ENCODE data around the gene HBS1L.

Gene HBS1L

DNA sequence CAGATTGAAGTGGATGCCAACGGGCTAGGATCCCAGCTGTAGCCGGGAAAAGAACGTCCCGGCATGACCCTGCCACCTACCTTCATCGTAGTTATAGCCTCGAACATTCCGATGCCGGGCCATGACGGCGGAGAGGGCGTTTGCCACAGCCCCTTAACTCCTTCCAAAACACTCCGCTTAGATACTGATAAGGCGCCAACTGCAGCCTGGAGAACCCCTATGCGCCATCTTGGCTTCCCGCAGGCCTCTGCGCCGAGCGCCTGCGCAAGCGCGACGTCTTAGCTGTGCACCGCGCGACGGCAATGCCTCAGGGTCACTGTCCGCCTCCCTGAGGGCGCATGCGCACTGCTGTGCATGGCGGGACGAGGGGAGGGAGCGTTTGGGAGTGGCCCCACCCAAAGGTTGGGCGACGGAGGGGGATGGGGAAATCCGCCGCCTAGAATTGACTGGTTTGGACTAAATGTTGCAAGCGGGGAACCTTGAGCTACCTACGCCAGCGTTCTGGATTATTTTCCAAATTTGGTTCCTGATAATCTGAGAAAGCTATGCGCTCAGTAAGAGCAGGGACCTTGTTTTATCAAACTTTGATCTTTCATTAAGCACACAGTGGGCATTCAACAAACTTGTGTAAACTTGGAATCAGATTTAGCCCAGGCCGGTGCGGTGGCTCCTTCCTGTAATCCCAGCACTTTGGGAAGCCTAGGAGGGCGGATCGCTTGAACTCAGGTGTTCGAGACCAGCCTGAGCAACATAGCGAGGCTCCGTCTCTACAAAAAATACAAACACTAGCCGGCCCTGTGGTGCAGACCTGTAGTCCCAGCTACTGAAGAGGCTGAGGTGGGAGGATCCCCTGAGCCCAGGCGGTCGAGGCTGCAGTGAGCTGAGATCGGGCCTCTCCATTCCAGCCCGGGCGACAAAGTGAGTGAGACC, at the start of gene HBS1L:
HBS1L (minus strand) TSS at position 254 of the 930 bp plus-strand sequence; CDS start at position 123, 131 bp downstream.
- DNase-seq = peak; percentile 99

- no peak for DNase-seq
These were observed 49.6 kb upstream of the HBS1L start for GRCh38 chr6:135104199-135104598.

DNA sequence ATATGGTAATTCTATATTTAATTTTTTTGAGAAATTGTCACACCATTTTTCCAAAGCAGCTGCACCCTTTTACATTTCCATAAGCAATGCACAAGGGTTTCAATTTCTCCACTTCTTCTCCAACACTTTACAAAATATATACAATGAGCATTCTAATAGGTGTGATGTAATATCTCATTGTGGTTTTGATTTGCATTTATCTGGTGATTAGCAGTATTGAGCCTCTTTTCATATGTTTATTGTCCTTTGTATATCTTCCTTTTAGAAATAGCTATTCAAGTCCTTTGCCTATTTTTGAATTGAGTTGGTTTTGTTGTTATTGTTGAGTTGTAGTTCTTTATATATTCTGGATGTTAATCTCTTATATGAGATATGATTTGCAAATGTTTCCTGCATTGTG, 47.6 kb upstream of the HBS1L start:
- DNase-seq = no peak

GRCh38 chr6:135097172-135097571, 42.5 kb upstream of the HBS1L start:
- no peak for DNase-seq

DNA sequence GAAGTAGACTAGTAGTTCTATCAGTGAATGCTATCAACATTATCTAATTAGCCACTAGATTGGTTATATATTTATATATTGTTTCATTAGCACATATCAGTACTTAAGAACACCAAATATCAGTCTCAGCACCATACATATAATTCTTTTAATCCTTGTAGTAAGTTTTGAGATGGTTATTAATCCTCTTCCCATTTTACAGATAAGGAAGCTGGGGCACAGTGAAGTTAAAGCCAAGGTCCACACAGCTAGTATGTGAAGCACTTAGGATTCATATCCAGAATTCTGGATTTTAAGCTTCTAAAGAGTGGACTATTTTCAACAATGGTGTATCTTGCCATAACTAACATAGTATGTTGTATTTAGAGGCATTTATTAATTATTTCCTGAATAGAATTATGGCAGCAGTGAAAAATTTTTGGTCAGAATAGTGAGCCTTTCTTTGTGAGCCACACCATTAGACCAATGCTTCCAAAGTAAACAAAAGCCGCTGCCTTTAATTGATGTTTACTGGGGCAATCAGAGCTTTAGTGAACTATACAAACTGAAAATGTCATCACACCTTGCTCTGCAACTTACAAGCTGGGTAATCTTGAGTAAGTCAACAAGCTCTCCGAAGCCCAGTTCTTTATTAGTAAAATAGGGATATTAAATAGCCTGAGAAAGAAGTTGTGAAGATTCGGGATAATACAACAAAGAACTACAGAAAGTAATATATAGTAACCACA, 41.9 kb upstream of the HBS1L start:
- no peak for DNase-seq

GRCh38 chr6:135095716-135096115, 41.1 kb upstream of the HBS1L start:
- DNase-seq = no peak

DNA sequence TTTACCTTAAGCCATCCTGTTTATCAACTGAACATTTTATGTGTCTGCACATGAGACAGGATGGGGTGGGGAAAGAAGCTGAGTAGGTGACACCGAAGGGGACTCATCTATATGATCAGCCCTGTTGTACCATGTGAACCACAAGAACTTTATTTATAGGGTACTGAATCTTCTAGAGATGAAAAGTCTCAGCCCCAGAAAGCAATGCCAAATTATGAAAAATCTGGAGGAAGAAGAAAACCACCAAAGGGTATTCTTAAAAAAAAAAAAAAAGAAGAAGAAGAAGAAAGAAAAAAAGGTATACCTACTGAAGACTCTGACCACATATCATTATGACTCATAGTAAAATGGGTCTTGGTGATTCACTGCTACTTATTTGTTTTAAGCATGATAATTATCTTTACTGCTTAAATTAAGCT, 39.8 kb upstream of the HBS1L start:
- DNase-seq = no peak

- no peak for DNase-seq
These were observed 39.0 kb upstream of the HBS1L start for GRCh38 chr6:135093578-135093977.

DNA sequence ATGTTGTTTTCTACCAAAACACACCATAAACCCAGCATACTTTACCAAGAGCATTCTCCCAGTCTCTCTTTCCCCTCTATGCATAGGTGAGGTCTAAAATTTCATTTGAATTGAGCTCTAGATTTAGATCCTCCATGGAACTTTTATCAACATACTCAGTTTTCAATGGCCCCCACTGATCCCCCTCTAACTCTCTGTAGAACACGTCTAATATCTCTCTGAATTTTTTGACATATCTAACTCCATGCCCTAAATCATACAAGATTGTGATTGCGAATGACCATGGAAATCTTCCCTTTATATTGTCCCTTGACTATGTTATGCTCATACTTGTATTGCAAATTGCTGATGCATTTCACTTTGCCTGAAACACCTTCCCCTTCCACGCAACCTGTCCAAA, 38.1 kb upstream of the HBS1L start:
- DNase-seq = no peak

GRCh38 chr6:135090819-135091218, 36.2 kb upstream of the HBS1L start:
- no peak for DNase-seq

DNA sequence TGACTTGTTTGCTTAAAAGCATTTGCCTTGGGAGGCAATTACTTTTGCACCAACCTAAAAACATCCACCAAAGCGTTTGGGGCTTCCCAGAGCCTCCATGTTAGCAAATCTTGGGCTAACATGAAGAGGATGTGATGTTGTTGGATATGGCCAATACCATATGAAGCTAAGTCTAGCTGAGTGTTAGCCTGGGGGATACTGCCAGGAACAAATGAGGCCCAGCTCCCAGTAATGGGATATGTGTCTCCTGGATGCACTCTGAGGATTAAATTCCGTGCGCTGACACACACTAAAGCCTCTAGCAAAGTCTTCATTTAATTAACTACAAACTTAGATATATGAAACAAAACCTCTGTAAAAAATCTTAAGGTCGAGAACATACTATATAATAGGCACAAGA, 35.3 kb upstream of the HBS1L start:
- no peak for DNase-seq

- DNase-seq = peak; percentile 83 to 89
These were observed 34.5 kb upstream of the HBS1L start for GRCh38 chr6:135088818-135089809.

GRCh38 chr6:135088281-135088680, 33.7 kb upstream of the HBS1L start:
- peak in 1 of 2 experiments; percentile 15 for DNase-seq

- no peak for DNase-seq
These were observed 33.2 kb upstream of the HBS1L start for GRCh38 chr6:135087803-135088202.

- no peak for DNase-seq
These were observed 32.8 kb upstream of the HBS1L start for GRCh38 chr6:135087403-135087802.

DNA sequence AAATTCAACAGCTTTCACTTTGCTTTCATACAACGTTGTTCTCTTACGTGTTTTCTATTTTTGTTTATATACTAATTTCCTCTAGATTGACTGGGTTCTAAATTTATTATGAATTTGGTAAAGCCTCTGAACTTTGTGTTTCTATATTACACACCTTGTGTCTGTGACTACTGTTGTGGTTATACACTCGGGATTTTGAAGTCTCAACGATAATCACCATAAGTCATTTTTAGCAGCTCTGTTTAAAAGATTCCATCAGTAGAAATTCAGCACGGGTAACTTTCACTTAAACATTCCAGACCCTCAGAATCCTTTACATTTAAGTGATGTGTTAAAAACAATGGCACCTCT, 31.8 kb upstream of the HBS1L start:
- no peak for DNase-seq

GRCh38 chr6:135085700-135086413, 31.2 kb upstream of the HBS1L start:
- no peak for DNase-seq

GRCh38 chr6:135084916-135085269, 30.3 kb upstream of the HBS1L start:
- DNase-seq = no peak

DNA sequence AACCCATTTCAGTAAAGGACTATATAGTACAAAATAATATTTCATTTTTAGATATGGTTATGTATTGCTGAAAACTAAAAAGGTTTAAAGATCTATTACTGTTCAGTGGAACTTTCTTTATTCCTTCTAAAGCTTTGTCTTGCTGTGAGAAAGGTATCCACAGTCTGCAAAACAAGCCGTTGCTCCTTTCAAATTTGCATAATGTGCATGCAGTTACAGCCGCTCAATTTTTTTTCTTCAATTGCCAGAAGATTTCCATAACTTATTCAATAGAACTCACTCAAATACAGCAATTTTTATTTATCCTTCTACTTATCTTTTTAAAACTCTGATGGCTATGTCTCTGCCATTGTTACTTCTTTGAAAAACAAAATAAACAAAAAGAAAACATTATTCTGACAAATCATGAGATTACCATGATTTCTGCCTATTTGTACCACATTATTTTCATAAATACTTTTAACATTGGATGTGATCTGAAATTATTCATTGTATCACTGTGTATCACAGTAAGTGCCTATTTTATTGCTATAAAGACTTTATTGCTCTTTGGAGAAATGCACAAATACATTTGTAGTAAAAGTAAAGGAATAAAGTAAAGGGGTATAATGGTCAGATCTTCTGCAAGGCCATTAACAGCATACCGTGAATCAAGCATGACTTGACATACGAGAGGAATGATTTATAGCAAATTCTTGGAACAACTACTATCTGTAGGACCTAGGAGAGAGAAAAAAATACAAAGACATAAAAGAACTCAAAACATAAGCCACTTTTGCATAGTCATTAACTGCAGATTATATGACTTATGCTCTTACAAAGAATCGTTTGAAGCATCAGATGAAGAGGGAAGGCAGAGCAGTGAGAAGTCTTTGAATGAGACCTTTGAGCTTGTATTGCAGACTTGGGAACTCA, 29.6 kb upstream of the HBS1L start:
- DNase-seq = no peak

DNA sequence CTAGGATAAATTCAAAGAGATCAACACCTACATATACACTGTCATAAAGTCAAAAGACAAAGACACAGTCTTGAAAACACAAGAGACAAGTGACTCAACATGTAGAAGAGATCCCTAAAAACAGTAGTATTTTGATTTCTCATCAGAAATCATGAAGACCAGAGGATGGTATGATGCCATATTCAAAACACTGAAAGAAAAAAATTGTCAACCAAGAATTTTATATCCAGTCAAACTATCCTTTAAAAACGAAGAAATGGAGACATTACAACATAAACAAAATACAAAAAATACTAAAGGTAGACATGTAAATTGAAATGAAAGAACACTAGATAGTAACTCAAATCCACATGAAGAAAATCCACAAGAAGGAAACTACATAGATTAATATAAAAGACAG, 27.3 kb upstream of the HBS1L start:
- no peak for DNase-seq

DNA sequence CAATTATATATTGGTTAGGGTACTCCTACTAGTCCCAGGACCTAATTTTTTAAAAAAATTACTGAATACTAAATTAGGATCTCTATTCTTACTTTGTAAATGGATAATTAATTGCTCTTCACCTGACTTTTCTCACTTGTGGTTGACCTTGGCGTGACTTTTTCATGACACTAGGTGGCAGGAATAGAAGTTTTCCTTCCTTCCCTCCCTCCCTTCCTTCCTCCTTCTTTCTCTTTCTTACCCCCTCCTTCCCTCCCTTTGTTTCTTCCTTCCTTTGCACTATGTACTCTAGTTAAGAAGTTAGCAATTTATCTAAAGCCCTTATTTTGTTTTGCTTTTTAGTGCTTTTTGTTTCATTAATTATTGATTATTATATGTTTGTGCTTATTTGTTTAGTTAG, 20.4 kb upstream of the HBS1L start:
- DNase-seq = no peak
